IPS-18a (cell line): Measurements from ENCODE around the gene CDH13.

Source experiments
- H3K27ac ChIP-seq: one replicate; pipeline ENCODE4 v1.5.1; 2013; ENCODE audit warnings: low read length
- H3K27me3 ChIP-seq: one replicate; pipeline ENCODE4 v1.6.1; 2013; ENCODE audit warnings: mild to moderate bottlenecking, low read length; ENCODE audit not compliant: control insufficient read depth, insufficient read depth
- H3K36me3 ChIP-seq: one replicate; pipeline ENCODE4 v1.6.1; 2013; ENCODE audit warnings: low read depth, low read length; ENCODE audit not compliant: control insufficient read depth
- H3K4me1 ChIP-seq: one replicate; pipeline ENCODE4 v1.6.1; 2013; ENCODE audit warnings: low read depth, low read length; ENCODE audit not compliant: control insufficient read depth
- H3K4me3 ChIP-seq: one replicate; pipeline ENCODE4 v1.5.1; 2013; ENCODE audit warnings: low read length
- H3K9ac ChIP-seq: one replicate; pipeline ENCODE4 v1.6.1; 2013; ENCODE audit warnings: mild to moderate bottlenecking, low read length, moderate library complexity
- H3K9me3 ChIP-seq: one replicate; pipeline ENCODE4 v1.6.1; 2013; ENCODE audit warnings: low read depth, low read length; ENCODE audit not compliant: control insufficient read depth

CDH13 gene

DNA sequence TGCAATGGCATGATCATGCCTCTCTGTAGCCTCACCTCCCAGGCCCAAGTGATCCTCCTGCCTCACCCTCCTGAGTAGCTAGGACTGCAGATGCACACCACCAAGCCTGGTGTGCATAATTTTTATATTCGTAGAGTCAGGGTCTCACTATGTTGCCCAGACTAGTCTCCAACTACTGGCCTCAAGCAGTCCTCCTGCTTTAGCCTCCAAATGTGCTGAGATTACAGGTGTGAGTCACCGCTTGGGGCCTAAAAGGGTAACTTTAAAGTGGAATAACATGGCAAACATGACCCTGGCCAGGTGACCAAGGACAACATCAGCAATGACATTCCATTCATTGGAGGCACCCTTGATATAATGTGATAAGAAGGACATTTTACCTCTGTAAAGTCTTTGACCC lies 1207.2 kb downstream of the CDH13 start:
- Histone ChIP-seq H3K27me3 (no peaks in the 10 kb centered on the region), H3K27ac (no peak overlapping the region), H3K9me3 (no peaks in the 10 kb centered on the region), H3K4me3 (no peak overlapping the region), H3K36me3 (no peaks in the 10 kb centered on the region), H3K4me1 (peaks cover 20% of the 10 kb centered on the region), H3K9ac (no peak overlapping the region)

DNA sequence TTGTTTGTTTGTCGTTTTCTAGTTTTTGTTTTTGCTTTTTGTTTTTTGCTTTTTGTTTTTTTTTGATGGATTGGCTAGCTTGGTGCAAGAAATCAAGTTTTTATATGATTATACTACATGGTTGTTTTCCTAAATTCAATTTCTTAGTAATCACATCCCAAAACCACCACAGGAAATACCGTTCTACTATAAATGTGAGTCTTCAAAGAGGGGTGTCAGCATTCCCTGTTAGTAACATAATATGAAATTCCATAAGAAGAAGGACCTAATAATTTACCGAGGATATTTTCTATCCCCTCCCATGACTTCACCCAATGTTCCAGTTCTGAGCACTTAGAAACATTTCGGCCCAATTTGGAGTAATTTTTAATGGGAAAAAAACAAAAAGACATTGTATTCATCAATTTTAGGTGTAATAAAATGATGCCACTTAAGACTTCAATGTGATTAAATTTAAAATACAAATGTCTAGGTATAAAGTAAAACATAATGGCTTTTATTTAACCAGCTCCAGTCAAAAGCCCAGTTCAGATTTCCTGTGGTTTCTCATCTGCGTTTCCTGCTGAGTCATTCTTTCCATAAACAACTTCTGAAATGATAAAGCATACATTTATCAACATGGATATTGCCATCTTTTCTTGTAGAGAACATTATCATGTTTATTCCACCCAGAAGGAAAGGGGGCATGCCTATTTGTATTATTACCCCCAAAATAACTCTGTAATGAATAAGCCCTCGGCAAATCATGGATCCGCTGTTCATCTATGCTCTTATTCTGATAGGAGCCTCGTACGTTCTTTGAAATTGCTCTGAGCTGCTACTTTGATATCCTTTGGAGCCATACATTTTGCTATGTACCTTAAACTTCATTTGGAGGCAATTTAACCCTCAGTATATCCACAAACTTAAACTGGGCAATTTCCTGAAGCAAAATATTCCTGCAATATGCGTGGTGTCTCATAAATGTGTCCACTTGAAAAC lies 1209.1 kb downstream of the CDH13 start:
- Histone ChIP-seq H3K9me3 (no peaks in the 10 kb centered on the region), H3K4me3 (no peak overlapping the region), H3K9ac (no peak overlapping the region), H3K27ac (peak overlapping the region; percentile 7), H3K27me3 (no peaks in the 10 kb centered on the region), H3K36me3 (no peaks in the 10 kb centered on the region), H3K4me1 (peaks cover 27% of the 10 kb centered on the region)

DNA sequence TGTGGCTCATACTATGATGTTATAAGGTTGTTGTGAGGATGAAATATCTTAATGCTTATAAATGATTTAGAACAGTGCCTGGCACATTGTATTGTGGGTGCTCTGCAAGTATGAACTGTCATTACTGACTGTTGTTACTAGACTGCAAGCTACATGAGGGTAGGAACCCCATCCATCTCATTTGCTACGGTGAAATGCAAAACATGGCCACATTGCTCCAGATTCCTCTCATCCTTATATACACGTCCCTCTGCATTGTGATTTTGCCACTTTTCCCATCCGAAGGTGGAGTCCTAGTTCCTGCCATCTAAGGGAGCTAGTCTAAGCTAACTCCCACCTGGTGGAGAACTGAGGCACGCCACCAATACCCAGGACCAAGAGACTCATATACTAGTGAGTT lies 1210.8 kb downstream of the CDH13 start:
- H3K4me3 ChIP-seq: no peak overlapping the region
- H3K27me3 ChIP-seq: no peaks in the 10 kb centered on the region
- no peak overlapping the region for H3K27ac ChIP-seq
- no peaks in the 10 kb centered on the region for H3K9me3 ChIP-seq
- H3K4me1 ChIP-seq: peaks cover 35% of the 10 kb centered on the region
- no peaks in the 10 kb centered on the region for H3K36me3 ChIP-seq
- no peak overlapping the region for H3K9ac ChIP-seq

DNA sequence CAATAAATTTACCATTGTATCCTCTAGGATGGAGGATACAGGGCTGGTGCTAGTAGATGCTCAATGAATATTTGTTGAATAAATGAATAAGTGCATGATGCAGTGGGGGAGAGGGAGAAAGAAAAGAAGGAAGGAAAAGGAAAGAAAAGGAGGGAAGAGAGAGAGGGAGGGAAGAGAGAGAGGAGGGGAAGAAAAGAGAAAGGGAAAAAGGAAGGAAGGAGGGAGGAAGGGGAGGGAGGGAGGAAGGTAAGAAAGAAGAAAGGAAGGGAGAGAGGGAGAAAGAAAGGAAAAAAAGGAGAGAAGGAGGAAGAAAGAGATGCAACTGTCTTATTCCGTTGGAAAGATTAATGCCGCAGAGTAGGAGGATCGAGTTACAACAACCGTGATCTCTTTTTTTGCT lies 1211.4 kb downstream of the CDH13 start:
- Histone ChIP-seq H3K27me3 (no peaks in the 10 kb centered on the region), H3K4me3 (no peak overlapping the region), H3K4me1 (peaks cover 41% of the 10 kb centered on the region), H3K27ac (no peak overlapping the region), H3K9ac (no peak overlapping the region), H3K36me3 (no peaks in the 10 kb centered on the region), H3K9me3 (no peaks in the 10 kb centered on the region)

DNA sequence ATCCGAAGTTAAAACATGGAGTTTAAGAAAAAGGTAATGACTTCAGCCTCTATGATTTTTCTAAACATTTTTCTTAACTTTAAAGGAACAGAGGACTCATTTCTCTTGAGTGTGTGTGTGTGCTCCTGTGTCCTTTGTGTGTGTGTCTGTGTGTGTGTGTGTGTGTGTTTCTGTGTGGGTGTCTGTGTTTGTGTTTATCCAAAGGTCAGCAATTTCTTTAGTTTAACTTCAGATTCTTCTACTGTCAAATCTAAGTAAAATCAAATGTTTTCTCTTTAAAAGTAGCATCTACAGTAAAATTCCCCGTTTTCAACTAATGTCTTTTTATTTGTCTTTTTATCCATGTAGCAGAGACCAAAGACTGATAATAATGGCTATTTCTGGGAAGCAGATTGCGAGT lies 1212.8 kb downstream of the CDH13 start:
- H3K36me3 ChIP-seq: no peaks in the 10 kb centered on the region
- H3K4me1 ChIP-seq: peaks cover 52% of the 10 kb centered on the region
- H3K27me3 ChIP-seq: no peaks in the 10 kb centered on the region
- H3K9me3 ChIP-seq: no peaks in the 10 kb centered on the region
- H3K9ac ChIP-seq: peak overlapping the region; percentile 25
- H3K4me3 ChIP-seq: no peak overlapping the region
- peak overlapping the region; percentile 90 for H3K27ac ChIP-seq

DNA sequence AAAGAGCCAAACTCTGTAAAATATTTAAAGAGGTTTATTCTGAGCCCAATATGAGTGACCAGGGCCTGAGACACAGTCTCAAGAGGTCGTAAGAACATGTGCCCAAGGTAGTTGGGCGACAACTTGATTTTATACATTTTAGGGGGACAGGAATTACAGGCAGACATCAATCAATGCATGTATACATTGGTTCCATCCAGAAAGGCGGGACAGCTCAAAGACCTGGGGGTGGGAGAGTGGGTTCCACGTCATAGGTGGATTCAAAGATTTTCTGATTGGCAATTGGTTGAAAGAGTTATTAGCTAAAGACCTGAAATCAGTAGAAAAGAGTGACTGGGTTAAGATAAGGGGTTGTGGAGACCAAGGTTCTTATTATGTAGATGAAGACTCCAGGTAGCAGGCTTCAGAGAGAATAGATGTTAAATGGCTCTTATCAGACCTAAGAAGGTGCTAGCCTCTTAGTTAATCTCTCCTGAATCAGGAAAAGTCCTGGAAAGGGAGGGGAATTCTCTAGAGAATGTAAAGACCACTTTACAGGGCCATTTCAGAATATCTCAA lies 1213.4 kb downstream of the CDH13 start:
- Histone ChIP-seq H3K9ac (peak overlapping the region; percentile 25), H3K9me3 (no peaks in the 10 kb centered on the region), H3K36me3 (no peaks in the 10 kb centered on the region), H3K4me3 (peak overlapping the region; percentile 2), H3K27ac (peak overlapping the region; percentile 90), H3K4me1 (peaks cover 52% of the 10 kb centered on the region), H3K27me3 (no peaks in the 10 kb centered on the region)

DNA sequence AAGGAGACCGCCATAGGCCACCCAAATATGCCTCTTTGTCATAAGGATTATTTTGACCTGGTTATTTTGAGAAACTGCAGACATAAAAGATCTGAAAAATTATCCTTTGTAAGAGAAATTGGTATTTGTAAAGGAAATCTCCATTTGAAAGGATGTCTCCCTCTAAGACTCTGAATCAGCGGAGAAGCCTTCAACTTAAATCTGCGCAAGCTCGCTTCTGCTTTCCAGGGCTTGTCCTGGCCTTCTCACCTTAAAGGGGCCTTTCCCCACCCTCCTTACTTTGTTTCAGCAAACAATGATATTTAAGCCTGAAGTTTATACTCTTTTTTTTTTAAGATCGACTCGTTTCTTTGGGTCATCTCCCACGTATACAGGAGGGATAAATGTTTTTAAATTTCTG lies 1215.5 kb downstream of the CDH13 start:
- H3K9me3 ChIP-seq: no peaks in the 10 kb centered on the region
- peaks cover 41% of the 10 kb centered on the region for H3K4me1 ChIP-seq
- H3K27me3 ChIP-seq: no peaks in the 10 kb centered on the region
- H3K36me3 ChIP-seq: no peaks in the 10 kb centered on the region
- peak overlapping the region; percentile 23 for H3K9ac ChIP-seq
- H3K27ac ChIP-seq: peak overlapping the region; percentile 56
- H3K4me3 ChIP-seq: no peak overlapping the region

DNA sequence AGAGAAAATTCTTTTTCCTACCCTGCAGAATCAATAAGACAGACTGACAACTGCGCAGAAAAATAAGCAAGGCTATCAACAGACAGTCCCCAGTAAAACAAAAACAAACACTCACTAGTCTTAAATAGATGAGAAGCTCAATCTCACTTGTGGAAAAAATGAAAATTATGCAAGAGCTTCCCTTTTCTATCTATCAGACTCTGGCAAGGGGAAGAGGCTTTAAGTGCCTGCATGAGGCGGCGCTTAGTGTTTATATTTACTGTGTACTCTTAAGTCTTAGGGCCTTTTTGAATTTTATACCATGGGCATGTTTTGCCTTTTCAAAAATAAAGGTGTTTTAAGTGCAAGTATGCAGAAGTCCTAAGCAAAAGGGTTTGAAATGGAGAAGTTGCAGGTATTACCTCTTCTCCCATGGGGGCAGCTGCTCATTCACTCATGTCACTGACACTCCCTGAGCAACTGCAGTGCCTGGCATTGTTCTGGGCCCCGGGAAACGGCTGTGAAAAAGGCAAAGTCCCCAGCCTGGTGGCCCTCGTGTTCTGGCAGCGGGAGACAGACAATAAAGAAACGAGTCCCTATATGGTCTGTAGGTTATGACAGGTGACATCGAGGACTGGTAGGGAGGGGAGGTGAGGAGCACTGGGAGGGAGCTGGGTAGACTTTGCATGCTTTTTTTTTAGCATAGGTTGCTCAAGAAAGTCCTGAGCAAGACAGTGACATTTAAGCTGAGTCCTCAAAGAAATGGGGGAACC lies 1216.2 kb downstream of the CDH13 start:
- no peaks in the 10 kb centered on the region for H3K36me3 ChIP-seq
- no peak overlapping the region for H3K4me3 ChIP-seq
- H3K27me3 ChIP-seq: no peaks in the 10 kb centered on the region
- H3K9ac ChIP-seq: peak overlapping the region; percentile 23
- peak overlapping the region; percentile 56 for H3K27ac ChIP-seq
- no peaks in the 10 kb centered on the region for H3K9me3 ChIP-seq
- H3K4me1 ChIP-seq: peaks cover 46% of the 10 kb centered on the region

DNA sequence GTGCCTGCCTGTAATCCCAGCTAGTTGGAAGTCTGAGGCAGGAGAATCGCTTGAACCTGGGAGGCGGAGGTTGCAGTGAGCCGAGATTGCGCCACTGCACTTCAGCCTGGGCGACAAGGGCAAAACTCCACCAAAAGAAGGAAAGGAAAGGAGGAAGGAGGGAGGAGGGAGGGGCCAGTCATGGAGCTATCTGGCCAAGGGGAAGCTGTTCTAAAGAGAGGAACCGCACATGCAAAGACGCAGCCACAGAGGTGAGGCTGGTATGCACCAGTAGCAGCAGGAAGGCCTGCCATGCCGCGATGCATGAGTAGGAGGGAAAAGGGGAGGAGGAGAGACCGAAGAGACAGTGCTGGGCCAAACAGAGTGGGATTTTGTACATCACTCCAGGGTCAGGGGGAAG lies 1216.9 kb downstream of the CDH13 start:
- Histone ChIP-seq H3K36me3 (no peaks in the 10 kb centered on the region), H3K27ac (no peak overlapping the region), H3K9me3 (no peaks in the 10 kb centered on the region), H3K4me1 (peaks cover 49% of the 10 kb centered on the region), H3K4me3 (no peak overlapping the region), H3K9ac (no peak overlapping the region), H3K27me3 (no peaks in the 10 kb centered on the region)

DNA sequence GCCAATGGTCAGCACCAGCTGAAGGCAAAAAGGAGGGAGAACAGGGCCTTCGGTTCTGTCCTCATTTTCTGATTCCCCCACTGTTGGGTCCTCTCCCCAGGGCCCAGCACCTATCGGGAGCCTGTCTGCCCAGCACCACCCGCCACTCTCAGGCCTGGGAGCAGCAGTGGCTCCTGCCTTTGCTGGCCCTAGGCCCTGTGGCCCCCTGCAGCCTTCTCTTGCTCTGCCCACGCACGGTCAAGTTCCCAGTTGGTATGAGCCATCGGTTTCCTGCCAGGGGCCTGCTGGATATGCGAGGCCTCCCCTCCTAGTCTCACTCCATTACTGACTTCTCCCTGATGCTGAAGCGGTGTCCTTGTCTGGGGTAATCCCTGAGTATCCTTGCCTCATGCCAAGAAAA lies 1218.5 kb downstream of the CDH13 start:
- H3K4me3 ChIP-seq: no peak overlapping the region
- H3K27me3 ChIP-seq: no peaks in the 10 kb centered on the region
- H3K4me1 ChIP-seq: peaks cover 47% of the 10 kb centered on the region
- H3K9ac ChIP-seq: no peak overlapping the region
- H3K9me3 ChIP-seq: no peaks in the 10 kb centered on the region
- H3K36me3 ChIP-seq: no peaks in the 10 kb centered on the region
- H3K27ac ChIP-seq: no peak overlapping the region

DNA sequence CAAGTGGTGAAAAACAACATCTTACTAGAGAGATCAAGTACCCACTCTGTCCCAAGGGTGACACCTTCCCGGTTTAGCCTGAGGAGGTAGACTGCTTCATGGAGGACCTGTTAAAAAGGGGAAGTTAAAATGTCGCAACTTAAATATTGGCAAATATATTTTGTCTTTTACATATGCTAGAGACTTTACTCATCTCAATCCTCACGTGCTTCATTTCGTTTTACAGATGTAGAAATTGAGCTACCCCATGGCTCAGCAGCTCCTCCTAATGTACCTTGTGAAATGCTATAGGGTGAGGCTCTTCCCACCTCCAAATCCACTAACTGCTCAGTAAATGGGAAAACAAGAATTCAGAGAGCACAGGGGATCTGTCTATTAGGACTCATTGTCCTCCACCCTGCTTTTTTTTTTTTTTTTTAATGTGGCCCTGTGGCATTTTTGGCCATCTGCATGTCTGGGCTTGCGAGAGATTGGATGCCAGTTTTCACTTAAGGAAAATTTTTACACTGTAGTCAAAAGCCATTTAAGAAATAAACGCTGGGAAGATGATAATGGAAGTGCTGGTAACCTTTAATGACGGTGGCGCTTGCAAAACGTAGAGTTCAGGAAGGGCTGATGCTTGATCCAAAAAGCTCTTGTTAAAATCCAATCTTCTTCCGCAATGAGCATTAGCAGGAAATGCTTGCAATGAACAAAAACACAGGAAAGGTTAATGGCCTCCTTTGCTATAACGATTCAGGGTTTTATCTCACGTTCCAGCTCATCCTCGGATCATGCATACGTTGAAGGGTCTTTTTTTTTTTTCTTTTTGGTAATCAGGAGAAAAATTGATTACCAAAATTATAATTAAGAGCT lies 1220.8 kb downstream of the CDH13 start:
- H3K4me3 ChIP-seq: no peak overlapping the region
- H3K4me1 ChIP-seq: peaks cover 34% of the 10 kb centered on the region
- H3K9me3 ChIP-seq: no peaks in the 10 kb centered on the region
- no peak overlapping the region for H3K9ac ChIP-seq
- no peak overlapping the region for H3K27ac ChIP-seq
- H3K36me3 ChIP-seq: no peaks in the 10 kb centered on the region
- H3K27me3 ChIP-seq: no peaks in the 10 kb centered on the region
